Hepatocyte (in vitro differentiated cells): ENCODE results near the gene ZNF557.

Experiments used
- CTCF ChIP-seq: fragments of 200-600 bp; sonication (generic); IDR thresholded peaks from 2 replicates; pipeline ENCODE4 v1.5.1; 2016; ENCODE audit warnings: antibody characterized with exemption, mild to moderate bottlenecking; ENCODE audit not compliant: poor library complexity
- EZH2 ChIP-seq: fragments of 200-600 bp; sonication (generic); IDR thresholded peaks from 2 replicates; pipeline ENCODE4 v1.6.1; 2016; ENCODE audit warnings: antibody characterized with exemption, mild to moderate bottlenecking, borderline replicate concordance

GRCh38 chr19:7115721-7116120, 46.2 kb downstream of the ZNF557 start:
- TF ChIP-seq CTCF (no peak), EZH2 (no peak)
